Fibroblast of villous mesenchyme (primary cell): Measurements from ENCODE around the gene GALNT8. TPM values are rescaled to one million over a fixed set of nuclear protein-coding genes. Genes with fewer than 3 reads are reported as not detected.

Experiments
- DNase-seq: peaks from one replicate; pipeline ENCODE4 v3.0.0-alpha.2; 2010; ENCODE audit warnings: low read depth
- H3K4me3 ChIP-seq: 2 replicates; pipeline ENCODE4 v1.5.1; 2011; ENCODE audit warnings: low read depth, mild to moderate bottlenecking, low read length
- CTCF ChIP-seq: IDR thresholded peaks from 2 replicates; pipeline ENCODE4 v1.5.1; 2012; ENCODE audit warnings: low read depth, mild to moderate bottlenecking, low read length; ENCODE audit not compliant: insufficient read depth
- total RNA-seq: library from RNA; depleted of rRNA; stranded (reverse); fragments of >200 nt; gene quantifications from 2 replicates; pipeline ENCODE4 v1.2.3, GENCODE V29; 2012

Gene GALNT8
- total RNA-seq, 1 donor, result under 0.01 TPM

GRCh38 chr12:4766445-4766844 lies 46.2 kb downstream of the GALNT8 start:
- DNase-seq, result no peak
- H3K4me3 ChIP-seq, result no peak overlapping the region
- TF ChIP-seq CTCF, result no peak

DNA sequence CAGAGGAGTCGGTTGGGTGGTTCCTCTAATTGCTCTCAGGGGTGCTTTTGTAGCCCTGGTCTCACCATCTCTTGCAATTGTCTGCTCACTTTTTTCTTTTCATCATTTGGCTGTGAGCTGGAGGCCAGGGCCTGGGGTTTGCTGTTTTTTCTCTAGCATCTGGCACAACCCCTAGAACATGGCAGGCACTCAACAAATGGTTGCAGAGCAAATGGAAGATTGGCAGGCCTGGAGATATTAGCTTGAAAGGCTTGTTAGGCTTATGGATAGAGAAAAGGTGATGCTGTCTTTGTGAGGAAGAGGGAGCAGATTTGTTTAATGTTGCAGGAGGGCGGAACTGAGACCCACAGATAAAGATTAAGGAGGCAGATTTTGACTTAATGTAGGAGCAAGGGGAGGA lies 47.0 kb downstream of the GALNT8 start:
- H3K4me3 ChIP-seq, result no peak overlapping the region
- DNase-seq, result no peak
- TF ChIP-seq CTCF, result no peak

DNA sequence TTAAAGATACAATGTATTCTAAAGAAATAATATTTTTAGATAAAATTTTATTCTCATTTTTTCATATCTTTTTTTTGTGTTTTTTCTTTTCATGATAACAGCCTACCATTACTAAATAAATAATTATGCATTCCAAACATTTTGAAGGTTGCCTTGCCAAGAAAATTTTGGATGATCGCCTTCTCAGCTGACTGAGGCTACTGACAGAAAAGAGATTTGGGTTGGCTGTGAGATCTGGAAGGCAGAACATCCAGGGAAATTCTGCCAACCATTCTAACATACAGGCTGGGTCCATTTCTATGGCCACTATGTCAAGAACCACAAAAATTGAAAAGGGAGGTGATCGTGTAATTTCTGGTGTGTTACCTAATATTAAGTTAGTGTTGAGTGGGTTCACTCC lies 48.1 kb downstream of the GALNT8 start:
- H3K4me3 ChIP-seq, result no peak overlapping the region
- TF ChIP-seq CTCF, result no peak
- no peak for DNase-seq

DNA sequence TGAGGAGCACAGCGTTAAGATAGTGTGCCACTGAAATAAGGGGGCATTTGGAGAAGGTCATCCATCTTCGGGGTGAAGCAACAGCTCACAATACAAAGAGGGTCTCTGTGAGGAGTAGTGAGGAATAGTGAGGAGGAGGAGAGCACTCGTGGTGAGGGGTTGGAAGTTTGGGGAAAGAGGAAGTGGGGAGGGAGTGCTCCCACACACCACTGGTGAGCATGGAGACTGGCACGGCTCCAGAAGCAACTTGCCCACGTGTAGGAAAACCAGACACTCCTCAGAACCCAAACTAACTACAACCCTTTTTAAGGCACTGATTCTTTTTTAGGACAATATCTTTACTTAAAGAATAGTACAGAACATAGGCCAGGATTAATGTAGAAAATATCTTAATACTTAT lies 48.9 kb downstream of the GALNT8 start:
- no peak for DNase-seq
- no peak for TF ChIP-seq CTCF
- no peak overlapping the region for H3K4me3 ChIP-seq

- no peak for DNase-seq
- no peak for TF ChIP-seq CTCF
- H3K4me3 ChIP-seq, result no peak overlapping the region
Observed at GRCh38 chr12:4771172-4771959, 51.2 kb downstream of the GALNT8 start.

- no peak overlapping the region for H3K4me3 ChIP-seq
- no peak for TF ChIP-seq CTCF
- DNase-seq, result no peak
Observed at GRCh38 chr12:4771960-4772566, 51.9 kb downstream of the GALNT8 start.
